MM.1S (cell line): ENCODE data around the gene TTC28.

Experiments
- EZH2 ChIP-seq: fragments of 300-600 bp; sonication (generic); optimal IDR thresholded peaks from 2 replicates; pipeline ENCODE3; 2017; ENCODE audit warnings: low read depth, mild to moderate bottlenecking, antibody characterized with exemption, low read length, mixed read lengths
- EZH2phosphoT487 ChIP-seq: fragments of 300-600 bp; sonication (generic); IDR thresholded peaks from 2 replicates; pipeline ENCODE4 v1.6.1; 2018; ENCODE audit warnings: antibody characterized with exemption, low read length
- TF ChIP-seq, protein P1 (sequence below): fragments of 300-600 bp; sonication (generic); IDR thresholded peaks from 2 replicates; pipeline ENCODE4 v1.5.1; 2016; ENCODE audit warnings: antibody characterized with exemption, low read length, mixed read lengths

DNA sequence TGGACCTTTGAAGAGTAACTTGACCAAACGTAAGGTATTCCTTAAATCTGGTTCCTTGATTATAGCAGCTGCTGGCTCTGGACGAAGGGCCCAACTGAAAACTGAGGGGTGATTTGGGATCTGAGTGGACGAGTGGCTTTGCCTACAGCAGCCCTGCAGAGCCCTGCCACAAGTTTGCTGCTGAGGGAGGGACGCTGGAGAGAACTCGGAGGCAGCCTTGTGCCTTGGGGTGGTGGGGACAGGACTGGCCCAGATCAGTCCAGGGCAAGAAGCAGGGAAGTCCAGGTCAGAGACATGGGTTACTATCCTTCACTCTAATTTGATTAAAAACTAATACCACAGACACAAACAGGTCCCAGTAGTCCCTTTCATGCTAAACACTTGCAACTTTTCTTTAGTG is 671.0 kb downstream of the TTC28 start:
- TF ChIP-seq EZH2 (no peak), EZH2phosphoT487 (no peak)
- TF ChIP-seq, protein P1, sequence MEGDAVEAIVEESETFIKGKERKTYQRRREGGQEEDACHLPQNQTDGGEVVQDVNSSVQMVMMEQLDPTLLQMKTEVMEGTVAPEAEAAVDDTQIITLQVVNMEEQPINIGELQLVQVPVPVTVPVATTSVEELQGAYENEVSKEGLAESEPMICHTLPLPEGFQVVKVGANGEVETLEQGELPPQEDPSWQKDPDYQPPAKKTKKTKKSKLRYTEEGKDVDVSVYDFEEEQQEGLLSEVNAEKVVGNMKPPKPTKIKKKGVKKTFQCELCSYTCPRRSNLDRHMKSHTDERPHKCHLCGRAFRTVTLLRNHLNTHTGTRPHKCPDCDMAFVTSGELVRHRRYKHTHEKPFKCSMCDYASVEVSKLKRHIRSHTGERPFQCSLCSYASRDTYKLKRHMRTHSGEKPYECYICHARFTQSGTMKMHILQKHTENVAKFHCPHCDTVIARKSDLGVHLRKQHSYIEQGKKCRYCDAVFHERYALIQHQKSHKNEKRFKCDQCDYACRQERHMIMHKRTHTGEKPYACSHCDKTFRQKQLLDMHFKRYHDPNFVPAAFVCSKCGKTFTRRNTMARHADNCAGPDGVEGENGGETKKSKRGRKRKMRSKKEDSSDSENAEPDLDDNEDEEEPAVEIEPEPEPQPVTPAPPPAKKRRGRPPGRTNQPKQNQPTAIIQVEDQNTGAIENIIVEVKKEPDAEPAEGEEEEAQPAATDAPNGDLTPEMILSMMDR = no peak
